ENCODE measurements around the gene FOXI1.

The FOXI1 gene

GRCh38 chr5:170067152-170067551 is 38.5 kb upstream of the FOXI1 start:
- Histone ChIP-seq H3K79me1 (ENCODE audit: low read length) (no peaks in the 10 kb centered on the region), H3K9ac (ENCODE audit: low read length) (no peak overlapping the region), H2BK5ac (ENCODE audit: low read depth, low read length, poor library complexity) (no peak overlapping the region), H4K91ac (ENCODE audit: low read depth, low read length) (no peak overlapping the region), H3K36me3 (ENCODE audit: control insufficient read depth in 1 of 2, insufficient read depth in 2 of 2, low read length in 2 of 2) (no peaks in the 10 kb centered on the region), H3K27me3 (ENCODE audit: insufficient read depth, low read length) (no peaks in the 10 kb centered on the region), H4K8ac (ENCODE audit: low read depth, low read length) (no peak overlapping the region), H3K9me3 (ENCODE audit: insufficient read depth, low read depth, low read length) (no peaks in the 10 kb centered on the region), H4K12ac (ENCODE audit: low read depth, low read length) (no peak overlapping the region), H3K27ac (ENCODE audit: low read depth, low read length) (no peak overlapping the region), H2AFZ (ENCODE audit: insufficient read depth, low read length, poor library complexity) (no peak overlapping the region), H3K14ac (ENCODE audit: low read length) (no peak overlapping the region), H3K79me2 (ENCODE audit: control insufficient read depth, insufficient read depth, low read length, poor library complexity) (no peaks in the 10 kb centered on the region), H3K18ac (ENCODE audit: low read length) (no peak overlapping the region), H3K4me1 (ENCODE audit: control insufficient read depth in 1 of 2, insufficient read depth in 2 of 2, low read length in 2 of 2) (no peaks in the 10 kb centered on the region), H2AK5ac (ENCODE audit: low read length) (no peak overlapping the region), H2BK120ac (ENCODE audit: insufficient read depth, low read length, poor library complexity) (no peak overlapping the region), H3K4me2 (ENCODE audit: low read length) (no peak overlapping the region), H3K4me3 (ENCODE audit: low read depth, low read length) (no peak overlapping the region), H3K4ac (ENCODE audit: low read depth, low read length) (no peak overlapping the region), H2BK12ac (ENCODE audit: low read length) (no peak overlapping the region), H3K23ac (ENCODE audit: low read length) (no peak overlapping the region)
- DNase-seq, result no peak

- Histone ChIP-seq H4K91ac (ENCODE audit: low read depth, low read length) (no peak overlapping the region), H3K18ac (ENCODE audit: low read length) (no peak overlapping the region), H3K4me1 (ENCODE audit: control insufficient read depth in 1 of 2, insufficient read depth in 2 of 2, low read length in 2 of 2) (no peaks in the 10 kb centered on the region), H3K14ac (ENCODE audit: low read length) (no peak overlapping the region), H4K8ac (ENCODE audit: low read depth, low read length) (no peak overlapping the region), H3K23ac (ENCODE audit: low read length) (no peak overlapping the region), H2AK5ac (ENCODE audit: low read length) (no peak overlapping the region), H3K79me2 (ENCODE audit: control insufficient read depth, insufficient read depth, low read length, poor library complexity) (no peaks in the 10 kb centered on the region), H3K79me1 (ENCODE audit: low read length) (no peaks in the 10 kb centered on the region), H3K4ac (ENCODE audit: low read depth, low read length) (no peak overlapping the region), H2BK5ac (ENCODE audit: low read depth, low read length, poor library complexity) (no peak overlapping the region), H3K9ac (ENCODE audit: low read length) (no peak overlapping the region), H3K9me3 (ENCODE audit: insufficient read depth, low read depth, low read length) (no peaks in the 10 kb centered on the region), H2BK12ac (ENCODE audit: low read length) (no peak overlapping the region), H2AFZ (ENCODE audit: insufficient read depth, low read length, poor library complexity) (no peak overlapping the region), H3K27ac (ENCODE audit: low read depth, low read length) (no peak overlapping the region), H3K4me2 (ENCODE audit: low read length) (no peak overlapping the region), H3K4me3 (ENCODE audit: low read depth, low read length) (no peak overlapping the region), H3K27me3 (ENCODE audit: insufficient read depth, low read length) (no peaks in the 10 kb centered on the region), H4K12ac (ENCODE audit: low read depth, low read length) (no peak overlapping the region), H3K36me3 (ENCODE audit: control insufficient read depth in 1 of 2, insufficient read depth in 2 of 2, low read length in 2 of 2) (no peaks in the 10 kb centered on the region), H2BK120ac (ENCODE audit: insufficient read depth, low read length, poor library complexity) (no peak overlapping the region)
- no peak for DNase-seq
- no CpG with 5 or more reads among the region's 4 CpGs for WGBS (ENCODE audit: extremely low coverage, insufficient coverage, insufficient read length)
Observed at GRCh38 chr5:170067574-170068170, 38.0 kb upstream of the FOXI1 start.

DNA sequence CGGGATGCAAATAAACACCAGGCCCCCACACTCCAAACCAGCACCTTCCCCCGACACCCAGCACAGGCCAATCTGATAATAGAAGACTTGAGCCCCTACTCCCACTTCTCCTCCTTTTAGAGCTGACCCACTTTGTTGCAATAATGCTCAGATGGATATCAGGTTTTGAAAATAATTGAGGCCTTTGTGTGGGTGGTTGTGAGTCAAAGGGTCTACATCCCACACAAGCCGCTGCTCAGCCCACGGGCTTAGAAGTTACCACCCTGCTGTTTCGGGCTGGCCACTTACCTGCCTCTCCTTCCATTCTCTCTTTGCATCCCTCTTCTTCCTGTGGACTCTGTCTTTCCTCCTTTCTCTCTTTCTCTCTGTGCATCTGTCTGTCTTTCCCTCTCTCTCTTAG is 36.2 kb upstream of the FOXI1 start:
- Histone ChIP-seq H3K14ac (ENCODE audit: low read length) (no peak overlapping the region), H3K36me3 (ENCODE audit: control insufficient read depth in 1 of 2, insufficient read depth in 2 of 2, low read length in 2 of 2) (no peaks in the 10 kb centered on the region), H4K91ac (ENCODE audit: low read depth, low read length) (no peak overlapping the region)

DNA sequence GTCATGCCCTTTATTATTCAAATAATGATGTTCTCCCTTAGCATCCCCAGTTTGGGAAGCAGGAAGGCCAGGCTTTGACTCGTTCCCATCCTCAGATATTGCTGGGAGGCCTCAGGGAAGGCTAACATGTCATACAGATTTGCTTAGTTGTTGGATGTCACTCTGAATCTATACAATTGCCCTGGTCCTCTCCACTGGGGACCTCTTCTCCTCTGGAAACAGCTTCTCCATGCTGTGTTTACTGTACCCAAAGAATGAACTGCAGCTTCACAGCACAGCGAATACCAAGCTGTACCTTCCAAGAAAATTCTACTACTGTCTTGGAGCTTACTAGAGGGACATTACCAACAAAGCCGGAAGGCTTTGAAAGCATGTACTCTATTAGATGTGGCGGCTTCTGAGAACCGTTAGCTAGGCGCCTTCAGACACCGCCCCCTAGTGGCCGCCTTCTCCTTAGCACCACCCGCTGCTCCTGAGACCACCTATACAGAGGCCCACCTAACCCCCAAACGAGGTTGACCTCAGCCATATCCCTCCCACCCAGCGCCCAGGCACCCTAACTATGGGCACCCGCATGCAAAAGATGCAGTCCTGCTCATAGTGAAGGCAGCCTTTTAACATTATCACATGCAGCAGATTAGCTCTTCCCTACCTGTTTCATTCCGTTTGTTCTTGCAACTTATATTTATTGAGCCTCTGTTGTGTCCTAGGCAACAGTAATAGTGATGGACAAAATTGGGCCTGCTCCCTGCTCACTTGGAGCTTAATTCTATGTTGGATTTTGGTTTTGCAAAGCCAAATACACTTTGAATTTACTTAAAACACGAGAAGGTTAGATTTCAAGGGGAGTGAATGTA is 34.9 kb upstream of the FOXI1 start:
- Histone ChIP-seq H4K91ac (ENCODE audit: low read depth, low read length) (no peak overlapping the region), H4K12ac (ENCODE audit: low read depth, low read length) (no peak overlapping the region), H3K14ac (ENCODE audit: low read length) (no peak overlapping the region), H4K8ac (ENCODE audit: low read depth, low read length) (no peak overlapping the region), H3K18ac (ENCODE audit: low read length) (no peak overlapping the region), H3K9me3 (ENCODE audit: insufficient read depth, low read depth, low read length) (no peaks in the 10 kb centered on the region), H3K27ac (ENCODE audit: low read depth, low read length) (no peak overlapping the region), H2AK5ac (ENCODE audit: low read length) (no peak overlapping the region), H3K79me2 (ENCODE audit: control insufficient read depth, insufficient read depth, low read length, poor library complexity) (no peaks in the 10 kb centered on the region), H2AFZ (ENCODE audit: insufficient read depth, low read length, poor library complexity) (no peak overlapping the region), H2BK120ac (ENCODE audit: insufficient read depth, low read length, poor library complexity) (no peak overlapping the region), H3K23ac (ENCODE audit: low read length) (no peak overlapping the region), H3K79me1 (ENCODE audit: low read length) (no peaks in the 10 kb centered on the region), H3K4me3 (ENCODE audit: low read depth, low read length) (no peak overlapping the region), H3K36me3 (ENCODE audit: control insufficient read depth in 1 of 2, insufficient read depth in 2 of 2, low read length in 2 of 2) (no peaks in the 10 kb centered on the region), H3K27me3 (ENCODE audit: insufficient read depth, low read length) (no peaks in the 10 kb centered on the region), H3K4ac (ENCODE audit: low read depth, low read length) (no peak overlapping the region), H3K4me2 (ENCODE audit: low read length) (no peak overlapping the region), H3K4me1 (ENCODE audit: control insufficient read depth in 1 of 2, insufficient read depth in 2 of 2, low read length in 2 of 2) (no peaks in the 10 kb centered on the region), H2BK12ac (ENCODE audit: low read length) (no peak overlapping the region), H3K9ac (ENCODE audit: low read length) (no peak overlapping the region), H2BK5ac (ENCODE audit: low read depth, low read length, poor library complexity) (no peak overlapping the region)
- peak in 1 of 2 donors; percentile 54 for DNase-seq
- no CpG with 5 or more reads among the region's 14 CpGs for WGBS (ENCODE audit: extremely low coverage, insufficient coverage, insufficient read length)

More for the DNA sequence above, 36.2 kb upstream of the FOXI1 start:
- Histone ChIP-seq H2AK5ac (ENCODE audit: low read length) (no peak overlapping the region), H3K9me3 (ENCODE audit: insufficient read depth, low read depth, low read length) (no peaks in the 10 kb centered on the region), H4K8ac (ENCODE audit: low read depth, low read length) (no peak overlapping the region), H3K79me1 (ENCODE audit: low read length) (no peaks in the 10 kb centered on the region), H3K4me2 (ENCODE audit: low read length) (no peak overlapping the region), H2AFZ (ENCODE audit: insufficient read depth, low read length, poor library complexity) (no peak overlapping the region), H2BK120ac (ENCODE audit: insufficient read depth, low read length, poor library complexity) (no peak overlapping the region), H4K12ac (ENCODE audit: low read depth, low read length) (no peak overlapping the region), H3K9ac (ENCODE audit: low read length) (no peak overlapping the region), H3K79me2 (ENCODE audit: control insufficient read depth, insufficient read depth, low read length, poor library complexity) (no peaks in the 10 kb centered on the region), H3K18ac (ENCODE audit: low read length) (no peak overlapping the region), H3K4me3 (ENCODE audit: low read depth, low read length) (no peak overlapping the region), H3K27ac (ENCODE audit: low read depth, low read length) (no peak overlapping the region), H3K27me3 (ENCODE audit: insufficient read depth, low read length) (no peaks in the 10 kb centered on the region), H3K4ac (ENCODE audit: low read depth, low read length) (no peak overlapping the region), H3K23ac (ENCODE audit: low read length) (no peak overlapping the region), H2BK5ac (ENCODE audit: low read depth, low read length, poor library complexity) (no peak overlapping the region), H3K4me1 (ENCODE audit: control insufficient read depth in 1 of 2, insufficient read depth in 2 of 2, low read length in 2 of 2) (no peaks in the 10 kb centered on the region), H2BK12ac (ENCODE audit: low read length) (no peak overlapping the region)
- no peak for DNase-seq
- WGBS (ENCODE audit: extremely low coverage, insufficient coverage, insufficient read length), result no CpG with 5 or more reads among the region's 5 CpGs
